NCI-H2081 treated with DMSO at 0.1 percent for 48 hours (cell line): ENCODE results near the gene AGMAT.
"Not testable (repeated sequence)": the region's sequence is repeated elsewhere in the genome, so short reads cannot be mapped to it uniquely, and the experiment has no call there.

Source experiments
- DNase-seq: peaks from one replicate; lab custom pipeline; 2025; lab: John Stamatoyannopoulos, UW

AGMAT gene

GRCh38 chr1:15610167-15610566, 25.3 kb upstream of the AGMAT start:
- DNase-seq: no peak

GRCh38 chr1:15609631-15610030, 24.8 kb upstream of the AGMAT start:
- DNase-seq: no peak

GRCh38 chr1:15605398-15606383, 20.8 kb upstream of the AGMAT start:
- no peak for DNase-seq

- DNase-seq: not testable (repeated sequence)
Measured at GRCh38 chr1:15604400-15604799, 19.5 kb upstream of the AGMAT start.

GRCh38 chr1:15603966-15604282, 19.1 kb upstream of the AGMAT start:
- DNase-seq: not testable (repeated sequence)

GRCh38 chr1:15603050-15603965, 18.5 kb upstream of the AGMAT start:
- peak; percentile 84 for DNase-seq

GRCh38 chr1:15598436-15598835, 13.6 kb upstream of the AGMAT start:
- DNase-seq: no peak

GRCh38 chr1:15595809-15596617, 11.2 kb upstream of the AGMAT start:
- DNase-seq: no peak

GRCh38 chr1:15592285-15592684, 7.4 kb upstream of the AGMAT start:
- DNase-seq: no peak

- DNase-seq: no peak
Measured at GRCh38 chr1:15583016-15583706, 1.7 kb downstream of the AGMAT start.

- DNase-seq: no peak
Measured at GRCh38 chr1:15579683-15580047, 5.2 kb downstream of the AGMAT start.

GRCh38 chr1:15578921-15579682, 5.7 kb downstream of the AGMAT start:
- DNase-seq: no peak

- no peak for DNase-seq
Measured at GRCh38 chr1:15577691-15578090, 7.2 kb downstream of the AGMAT start.

- no peak for DNase-seq
Measured at GRCh38 chr1:15575549-15576150, 9.2 kb downstream of the AGMAT start.

GRCh38 chr1:15574741-15575140, 10.1 kb downstream of the AGMAT start:
- no peak for DNase-seq

GRCh38 chr1:15573477-15573876, 11.4 kb downstream of the AGMAT start:
- no peak for DNase-seq

- DNase-seq: no peak
Measured at GRCh38 chr1:15571266-15571665, 13.6 kb downstream of the AGMAT start.

GRCh38 chr1:15570861-15571260, 14.0 kb downstream of the AGMAT start:
- no peak for DNase-seq

- DNase-seq: no peak
Measured at GRCh38 chr1:15568387-15569073, 16.3 kb downstream of the AGMAT start.
